ENCODE measurements around the gene C13orf42. TPM values are rescaled to one million over a fixed set of nuclear protein-coding genes. Genes with fewer than 3 reads are reported as not detected.
A peak's percentile ranks its signal among the peaks of the same experiment; 100 is the strongest.

Gene C13orf42
- total RNA-seq, 5 donors from 2014 or later (not counting 1 experiment from before 2014, with no cell fraction given), result not detected

DNA sequence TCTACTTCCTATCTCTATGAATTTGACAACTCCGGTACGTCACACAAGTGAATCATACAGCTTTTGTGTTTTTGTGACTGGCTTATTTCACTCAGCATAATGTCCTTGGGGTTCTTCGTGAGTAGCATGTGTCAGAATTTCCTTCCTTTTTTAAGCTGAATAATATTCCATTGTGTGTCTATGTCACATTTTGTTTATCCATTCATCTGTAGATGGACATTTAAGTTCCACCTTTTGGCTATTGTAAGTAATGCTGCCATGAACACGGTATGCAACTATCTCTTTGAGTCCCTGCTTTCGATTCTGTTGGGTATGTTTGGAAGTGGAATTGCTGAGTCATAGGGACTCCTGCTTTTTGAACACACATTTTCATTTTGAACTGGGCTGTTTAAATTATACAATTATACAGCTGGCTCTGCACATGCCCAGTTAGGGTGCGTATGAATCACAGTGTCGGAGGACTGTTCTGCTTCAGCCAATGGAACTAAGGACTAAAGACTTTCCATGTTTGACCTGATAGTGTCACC lies 43.0 kb upstream of the C13orf42 start:
- H3K4me1 ChIP-seq (ENCODE audit: control insufficient read depth in 1 of 2, extremely low read depth in 1 of 2, insufficient read depth in 2 of 2, low read length in 2 of 2), result no peaks in the 10 kb centered on the region
- Mint-ChIP-seq H3K4me1 (no peaks in the 10 kb centered on the region), H3K27me3 (peaks cover 10 to 13% of the 10 kb centered on the region in 2 donors), H3K9me3 (no peaks in the 10 kb centered on the region), H3K27ac (no peak overlapping the region), H3K36me3 (no peaks in the 10 kb centered on the region), H3K4me3 (no peak overlapping the region)
- ChIA-PET CTCF (interaction anchor here in 1 of 2 donors (0.6 kb wide), 1 partner anchor 168 kb away, joined by 3 read pairs; no protein-coding TSS in a partner anchor), POLR2A (no interaction called here)
- no peak overlapping the region for H3K27ac ChIP-seq (ENCODE audit: low read length)
- H3K9me3 ChIP-seq, result no peaks in the 10 kb centered on the region
- no peak overlapping the region for H3K4me3 ChIP-seq (ENCODE audit: control insufficient read depth in 1 of 2, extremely low read depth in 1 of 2, low read length in 1 of 2)
- H3K27me3 ChIP-seq (replicated peaks in 1 of 2; ENCODE audit: control insufficient read depth in 2 of 2, extremely low read depth in 1 of 2, insufficient read depth in 2 of 2, low read length in 1 of 2), result peaks cover 0 to 3% of the 10 kb centered on the region in 2 experiments
- DNase-seq (no peak), ATAC-seq (replicated peaks in 1 of 4) (no peak)
- WGBS (ENCODE audit: insufficient coverage), result 65% methylated on average over 2 of the region's 7 CpGs
- H3K36me3 ChIP-seq (ENCODE audit: control insufficient read depth in 2 of 2, extremely low read depth in 1 of 2, insufficient read depth in 1 of 2, low read length in 1 of 2), result no peaks in the 10 kb centered on the region

- no peak overlapping the region for H3K27ac ChIP-seq (ENCODE audit: low read length)
- H3K9me3 ChIP-seq, result no peaks in the 10 kb centered on the region
- 93% methylated on average over 4 of the region's 8 CpGs for WGBS (ENCODE audit: insufficient coverage)
- H3K4me1 ChIP-seq (ENCODE audit: control insufficient read depth in 1 of 2, extremely low read depth in 1 of 2, insufficient read depth in 2 of 2, low read length in 2 of 2), result no peaks in the 10 kb centered on the region
- POLR2A ChIA-PET, result no interaction called here
- no peak for DNase-seq
- Mint-ChIP-seq H3K4me3 (no peak overlapping the region), H3K27ac (no peak overlapping the region), H3K27me3 (peaks cover 11 to 13% of the 10 kb centered on the region in 2 donors), H3K9me3 (no peaks in the 10 kb centered on the region), H3K4me1 (no peaks in the 10 kb centered on the region), H3K36me3 (no peaks in the 10 kb centered on the region)
- CTCF ChIA-PET, result interaction anchor here in 1 of 2 donors (0.6 kb wide), 1 partner anchor 169 kb away, joined by 3 read pairs; no protein-coding TSS in a partner anchor
- ATAC-seq (replicated peaks in 1 of 4), result no peak
- H3K4me3 ChIP-seq (ENCODE audit: control insufficient read depth in 1 of 2, extremely low read depth in 1 of 2, low read length in 1 of 2), result no peak overlapping the region
- peaks cover 0 to 7% of the 10 kb centered on the region in 2 experiments for H3K27me3 ChIP-seq (replicated peaks in 1 of 2; ENCODE audit: control insufficient read depth in 2 of 2, extremely low read depth in 1 of 2, insufficient read depth in 2 of 2, low read length in 1 of 2)
- H3K36me3 ChIP-seq (ENCODE audit: control insufficient read depth in 2 of 2, extremely low read depth in 1 of 2, insufficient read depth in 1 of 2, low read length in 1 of 2), result no peaks in the 10 kb centered on the region
Observed at GRCh38 chr13:51153527-51153926, 42.5 kb upstream of the C13orf42 start.

DNA sequence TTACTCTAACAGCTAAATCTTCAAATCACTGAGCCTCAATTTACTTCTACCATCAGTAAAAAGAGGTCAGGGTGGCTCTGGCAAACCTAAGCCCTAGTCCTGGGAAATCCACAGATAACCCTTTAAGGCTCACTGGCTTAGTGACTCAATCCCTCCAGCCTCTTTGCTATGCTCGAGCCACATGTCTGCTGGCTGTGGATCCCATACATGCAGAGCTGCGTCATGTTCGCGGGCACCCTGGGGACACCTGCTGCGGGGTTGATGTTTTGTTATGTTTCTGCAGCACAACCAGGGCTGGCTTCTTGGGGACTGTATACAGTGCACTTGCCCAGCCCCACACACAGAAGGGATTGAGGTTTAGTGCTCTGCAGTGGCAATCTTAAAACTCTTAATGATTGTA lies 41.6 kb upstream of the C13orf42 start:
- Histone ChIP-seq H3K4me3 (ENCODE audit: control insufficient read depth in 1 of 2, extremely low read depth in 1 of 2, low read length in 1 of 2) (no peak overlapping the region), H3K27ac (ENCODE audit: low read length) (no peak overlapping the region), H3K4me1 (ENCODE audit: control insufficient read depth in 1 of 2, extremely low read depth in 1 of 2, insufficient read depth in 2 of 2, low read length in 2 of 2) (peaks cover 0 to 3% of the 10 kb centered on the region in 2 experiments), H3K9me3 (no peaks in the 10 kb centered on the region), H3K36me3 (ENCODE audit: control insufficient read depth in 2 of 2, extremely low read depth in 1 of 2, insufficient read depth in 1 of 2, low read length in 1 of 2) (no peaks in the 10 kb centered on the region), H3K27me3 (replicated peaks in 1 of 2; ENCODE audit: control insufficient read depth in 2 of 2, extremely low read depth in 1 of 2, insufficient read depth in 2 of 2, low read length in 1 of 2) (peaks cover 0 to 15% of the 10 kb centered on the region in 2 experiments)
- 93% methylated on average over 3 of the region's 5 CpGs for WGBS (ENCODE audit: insufficient coverage)
- ATAC-seq (replicated peaks in 1 of 4), result no peak
- DNase-seq, result no peak
- Mint-ChIP-seq H3K27ac (no peak overlapping the region), H3K4me1 (peaks cover 0 to 7% (median 5%) of the 10 kb centered on the region in 3 donors), H3K36me3 (no peaks in the 10 kb centered on the region), H3K4me3 (no peak overlapping the region), H3K9me3 (no peaks in the 10 kb centered on the region), H3K27me3 (peaks cover 17 to 19% of the 10 kb centered on the region in 2 donors)
- POLR2A ChIA-PET, result no interaction called here
- CTCF ChIA-PET, result no interaction called here

DNA sequence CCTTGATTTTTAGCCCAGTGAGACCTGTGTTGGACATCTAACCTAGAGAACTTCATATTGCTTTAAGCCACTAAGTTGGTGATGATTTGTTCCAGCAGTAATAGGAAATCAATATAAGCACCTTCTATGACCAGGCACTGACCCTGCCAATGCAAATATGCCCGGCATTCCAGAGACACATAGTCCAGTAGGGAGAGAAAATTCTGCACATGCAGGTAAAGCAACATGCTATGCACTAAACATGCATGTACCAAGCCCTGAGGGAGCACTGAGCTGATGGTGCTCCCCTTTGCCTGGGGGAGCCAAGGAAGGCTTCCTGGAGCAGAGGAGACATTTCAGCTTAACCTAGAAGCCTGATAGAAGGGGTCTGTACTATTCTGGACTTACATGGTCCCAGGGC lies 40.4 kb upstream of the C13orf42 start:
- WGBS (ENCODE audit: insufficient coverage), result 71% methylated on average over 1 of the region's 1 CpG
- H3K4me3 Mint-ChIP-seq, result no peak overlapping the region
- peaks cover 0 to 3% of the 10 kb centered on the region in 2 experiments for H3K4me1 ChIP-seq (ENCODE audit: control insufficient read depth in 1 of 2, extremely low read depth in 1 of 2, insufficient read depth in 2 of 2, low read length in 2 of 2)
- no peak overlapping the region for H3K27ac Mint-ChIP-seq
- H3K27me3 Mint-ChIP-seq, result peaks cover 19 to 22% of the 10 kb centered on the region in 2 donors
- ATAC-seq (replicated peaks in 1 of 4), result no peak
- peaks cover 0 to 7% (median 5%) of the 10 kb centered on the region in 3 donors for H3K4me1 Mint-ChIP-seq
- H3K27ac ChIP-seq (ENCODE audit: low read length), result no peak overlapping the region
- H3K36me3 ChIP-seq (ENCODE audit: control insufficient read depth in 2 of 2, extremely low read depth in 1 of 2, insufficient read depth in 1 of 2, low read length in 1 of 2), result no peaks in the 10 kb centered on the region
- DNase-seq, result no peak
- no peaks in the 10 kb centered on the region for H3K9me3 Mint-ChIP-seq
- H3K36me3 Mint-ChIP-seq, result no peaks in the 10 kb centered on the region
- CTCF ChIA-PET, result no interaction called here
- peaks cover 0 to 21% of the 10 kb centered on the region in 2 experiments for H3K27me3 ChIP-seq (replicated peaks in 1 of 2; ENCODE audit: control insufficient read depth in 2 of 2, extremely low read depth in 1 of 2, insufficient read depth in 2 of 2, low read length in 1 of 2)
- no peak overlapping the region for H3K4me3 ChIP-seq (ENCODE audit: control insufficient read depth in 1 of 2, extremely low read depth in 1 of 2, low read length in 1 of 2)
- POLR2A ChIA-PET, result no interaction called here
- H3K9me3 ChIP-seq, result no peaks in the 10 kb centered on the region

- WGBS (ENCODE audit: insufficient coverage), result 40% methylated on average over 1 of the region's 4 CpGs
- Histone ChIP-seq H3K36me3 (ENCODE audit: control insufficient read depth in 2 of 2, extremely low read depth in 1 of 2, insufficient read depth in 1 of 2, low read length in 1 of 2) (no peaks in the 10 kb centered on the region), H3K27ac (ENCODE audit: low read length) (no peak overlapping the region), H3K9me3 (no peaks in the 10 kb centered on the region), H3K27me3 (replicated peaks in 1 of 2; ENCODE audit: control insufficient read depth in 2 of 2, extremely low read depth in 1 of 2, insufficient read depth in 2 of 2, low read length in 1 of 2) (peaks cover 0 to 18% of the 10 kb centered on the region in 2 experiments), H3K4me1 (ENCODE audit: control insufficient read depth in 1 of 2, extremely low read depth in 1 of 2, insufficient read depth in 2 of 2, low read length in 2 of 2) (peaks cover 0 to 3% of the 10 kb centered on the region in 2 experiments), H3K4me3 (ENCODE audit: control insufficient read depth in 1 of 2, extremely low read depth in 1 of 2, low read length in 1 of 2) (no peak overlapping the region)
- no peak overlapping the region for H3K4me3 Mint-ChIP-seq
- H3K9me3 Mint-ChIP-seq, result no peaks in the 10 kb centered on the region
- H3K36me3 Mint-ChIP-seq, result no peaks in the 10 kb centered on the region
- peaks cover 14 to 26% of the 10 kb centered on the region in 2 donors for H3K27me3 Mint-ChIP-seq
- H3K27ac Mint-ChIP-seq, result no peak overlapping the region
- ChIA-PET POLR2A (no interaction called here), CTCF (interaction anchor here in 1 of 2 donors (0.6 kb wide), 1 partner anchor 231 kb away, joined by 3 read pairs; no protein-coding TSS in a partner anchor)
- H3K4me1 Mint-ChIP-seq, result peaks cover 0 to 7% (median 5%) of the 10 kb centered on the region in 3 donors
- DNase-seq, result no peak
- ATAC-seq (replicated peaks in 1 of 4), result no peak
Observed at GRCh38 chr13:51148952-51149573, 38.0 kb upstream of the C13orf42 start.

- WGBS (ENCODE audit: insufficient coverage), result 71% methylated on average over 13 of the region's 18 CpGs
- H3K27ac ChIP-seq (ENCODE audit: low read length), result no peak overlapping the region
- H3K4me1 Mint-ChIP-seq, result peaks cover 0 to 7% (median 5%) of the 10 kb centered on the region in 3 donors
- H3K9me3 ChIP-seq, result no peaks in the 10 kb centered on the region
- CTCF ChIA-PET, result no interaction called here
- DNase-seq (peak in 6 of 35 experiments; percentile 0 to 10 (median 4)), ATAC-seq (replicated peaks in 1 of 4) (peak in 3 of 4 experiments; percentile 23 to 95 (median 53))
- no peaks in the 10 kb centered on the region for H3K36me3 Mint-ChIP-seq
- H3K9me3 Mint-ChIP-seq, result no peaks in the 10 kb centered on the region
- H3K27ac Mint-ChIP-seq, result peak overlapping the region in 1 of 2 donors; percentile 12
- peaks cover 11 to 26% of the 10 kb centered on the region in 2 donors for H3K27me3 Mint-ChIP-seq
- H3K36me3 ChIP-seq (ENCODE audit: control insufficient read depth in 2 of 2, extremely low read depth in 1 of 2, insufficient read depth in 1 of 2, low read length in 1 of 2), result no peaks in the 10 kb centered on the region
- H3K4me3 Mint-ChIP-seq, result no peak overlapping the region
- H3K4me1 ChIP-seq (ENCODE audit: control insufficient read depth in 1 of 2, extremely low read depth in 1 of 2, insufficient read depth in 2 of 2, low read length in 2 of 2), result peaks cover 0 to 3% of the 10 kb centered on the region in 2 experiments
- H3K4me3 ChIP-seq (ENCODE audit: control insufficient read depth in 1 of 2, extremely low read depth in 1 of 2, low read length in 1 of 2), result no peak overlapping the region
- POLR2A ChIA-PET, result no interaction called here
- peaks cover 0 to 18% of the 10 kb centered on the region in 2 experiments for H3K27me3 ChIP-seq (replicated peaks in 1 of 2; ENCODE audit: control insufficient read depth in 2 of 2, extremely low read depth in 1 of 2, insufficient read depth in 2 of 2, low read length in 1 of 2)
Observed at GRCh38 chr13:51148223-51148951, 37.3 kb upstream of the C13orf42 start.

Data from T-cell (primary cell).